ENCODE results near the gene SCN3A.

Gene SCN3A

DNA sequence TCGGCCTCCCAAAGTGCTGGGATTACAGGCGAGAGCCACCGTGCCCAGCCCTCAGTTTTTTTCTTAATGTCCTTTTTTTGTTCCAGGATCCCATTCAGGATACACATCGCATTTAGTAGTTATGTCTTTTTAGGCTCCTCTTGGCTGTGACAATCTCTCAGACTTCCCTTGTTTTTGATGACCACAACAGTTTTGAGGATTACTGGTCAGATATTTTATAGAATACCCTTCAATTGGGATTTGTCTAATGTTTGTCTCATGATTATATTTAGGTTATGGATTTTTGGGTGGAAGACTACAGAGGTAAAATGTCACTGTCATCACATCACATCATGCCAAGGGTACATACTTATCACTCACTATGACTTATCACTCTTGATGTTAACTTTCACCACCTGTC, 46.7 kb downstream of the SCN3A start:
- Mint-ChIP-seq H3K4me1 (ENCODE audit: low read depth) (no peaks in the 10 kb centered on the region), H3K27ac (no peak overlapping the region), H3K9me3 (no peaks in the 10 kb centered on the region)

DNA sequence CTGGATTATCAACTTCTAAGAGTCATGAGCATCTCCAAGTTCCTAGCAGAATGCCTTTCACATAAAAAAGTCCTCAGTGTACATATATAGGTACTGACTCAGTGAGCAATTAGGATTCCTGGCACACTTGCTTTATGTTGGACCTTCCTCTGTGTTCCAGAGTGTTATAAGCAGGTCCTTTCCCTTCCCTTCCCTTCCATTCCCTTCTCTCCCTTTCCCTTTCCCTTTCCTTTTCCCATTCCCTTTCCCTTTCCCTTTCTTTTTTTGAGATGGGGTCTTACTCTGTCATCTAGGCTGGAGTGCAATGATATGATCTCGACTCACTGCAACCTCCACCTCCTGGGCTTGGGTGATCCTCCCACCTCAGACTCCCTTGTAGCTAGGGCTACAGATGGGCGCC, 48.7 kb downstream of the SCN3A start:
- H3K27ac Mint-ChIP-seq: no peak overlapping the region
- no peaks in the 10 kb centered on the region for H3K4me1 Mint-ChIP-seq (ENCODE audit: low read depth)
- H3K9me3 Mint-ChIP-seq: no peaks in the 10 kb centered on the region
- H3K27me3 Mint-ChIP-seq: peaks cover under 1% of the 10 kb centered on the region
- H3K36me3 Mint-ChIP-seq (ENCODE audit: low read depth): no peaks in the 10 kb centered on the region
- no peak for DNase-seq
- no peak overlapping the region for H3K4me3 Mint-ChIP-seq

More for the DNA sequence above, 46.7 kb downstream of the SCN3A start:
- Mint-ChIP-seq H3K27me3 (no peaks in the 10 kb centered on the region), H3K36me3 (ENCODE audit: low read depth) (no peaks in the 10 kb centered on the region), H3K4me3 (no peak overlapping the region)
- DNase-seq: no peak

DNA sequence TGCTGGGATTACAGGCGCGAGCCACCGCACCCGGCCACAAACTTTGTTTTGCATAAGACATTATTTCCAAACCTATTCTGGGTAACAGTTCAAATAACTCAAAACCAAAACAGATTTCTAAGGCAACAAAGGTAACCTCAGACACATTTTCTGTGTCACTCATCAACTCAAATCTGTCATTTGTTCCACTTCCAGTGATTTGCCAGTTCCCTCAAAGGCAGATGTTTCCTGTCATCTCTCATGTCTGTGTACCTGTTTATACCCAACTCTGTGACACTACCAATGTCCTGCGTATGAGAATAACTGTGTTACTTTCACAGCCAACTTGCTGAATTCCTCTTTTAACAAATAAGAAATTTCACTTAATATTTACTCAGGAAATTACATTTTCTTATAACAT, 54.4 kb downstream of the SCN3A start:
- DNase-seq: no peak
- no peaks in the 10 kb centered on the region for H3K9me3 Mint-ChIP-seq
- no peaks in the 10 kb centered on the region for H3K36me3 Mint-ChIP-seq (ENCODE audit: low read depth)
- peaks cover 2% of the 10 kb centered on the region for H3K4me1 Mint-ChIP-seq (ENCODE audit: low read depth)
- no peak overlapping the region for H3K27ac Mint-ChIP-seq
- H3K4me3 Mint-ChIP-seq: no peak overlapping the region
- H3K27me3 Mint-ChIP-seq: peaks cover 4% of the 10 kb centered on the region

DNA sequence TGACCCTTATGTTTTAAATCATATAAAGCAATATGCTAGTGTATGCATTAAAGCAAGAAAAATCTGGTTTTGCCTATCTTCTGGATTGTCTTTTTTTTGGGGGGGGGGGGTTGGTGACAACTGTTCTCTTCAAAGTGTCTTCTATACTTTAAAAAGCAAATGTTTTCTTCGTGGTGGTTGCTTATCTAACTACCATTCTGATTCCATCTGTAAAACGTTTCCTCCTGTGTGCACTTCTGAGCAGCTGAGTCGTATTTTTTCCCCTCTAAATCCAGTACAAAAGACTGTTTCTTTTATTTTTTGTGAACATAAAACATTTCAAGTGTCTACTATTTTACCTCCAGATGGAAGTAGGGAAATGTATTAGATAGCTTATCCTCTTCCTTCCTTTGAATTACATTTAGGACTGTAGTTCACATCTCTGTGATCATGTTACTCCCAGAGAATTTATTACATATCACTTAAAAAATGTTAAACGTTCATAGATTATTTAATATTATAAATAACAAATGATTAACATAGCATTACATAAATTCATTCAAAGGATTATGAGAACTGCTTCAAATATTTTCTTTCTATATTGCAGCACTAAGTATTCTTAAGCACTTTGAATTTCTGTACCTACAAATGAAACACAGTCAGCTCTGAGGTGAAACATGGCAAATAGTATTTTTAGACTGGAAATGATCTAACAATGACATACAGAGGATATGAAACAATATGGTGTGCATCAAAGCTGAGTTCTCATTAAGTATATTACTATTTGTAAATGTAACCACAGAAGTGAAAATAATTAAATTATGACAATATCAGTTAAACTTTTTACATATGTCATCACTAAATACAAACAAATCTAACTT, 56.4 kb downstream of the SCN3A start:
- H3K4me1 Mint-ChIP-seq (ENCODE audit: low read depth): peaks cover 2% of the 10 kb centered on the region
- H3K9me3 Mint-ChIP-seq: no peaks in the 10 kb centered on the region
- no peak for DNase-seq
- no peak overlapping the region for H3K4me3 Mint-ChIP-seq
- no peak overlapping the region for H3K27ac Mint-ChIP-seq
- H3K36me3 Mint-ChIP-seq (ENCODE audit: low read depth): no peaks in the 10 kb centered on the region
- H3K27me3 Mint-ChIP-seq: peaks cover 4% of the 10 kb centered on the region

DNA sequence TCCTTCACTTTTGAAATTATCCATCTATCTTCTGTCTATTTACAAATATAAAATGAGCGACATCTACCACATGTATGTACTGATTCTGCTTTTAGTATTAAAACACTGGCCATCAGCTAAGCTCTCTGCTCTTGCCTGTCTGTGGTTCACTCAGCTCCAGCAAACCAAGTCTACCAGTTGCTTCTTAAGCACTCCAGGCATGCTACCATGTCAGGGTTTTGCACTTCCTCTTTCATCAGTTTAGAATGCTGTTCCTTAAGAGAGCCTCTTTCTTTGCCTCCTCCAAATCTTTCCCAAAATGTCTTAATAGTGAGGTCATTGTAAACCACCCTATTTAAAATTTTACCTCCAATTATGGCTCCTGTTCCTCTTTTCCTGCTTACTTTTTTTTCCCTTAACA, 59.5 kb downstream of the SCN3A start:
- no peaks in the 10 kb centered on the region for H3K9me3 Mint-ChIP-seq

DNA sequence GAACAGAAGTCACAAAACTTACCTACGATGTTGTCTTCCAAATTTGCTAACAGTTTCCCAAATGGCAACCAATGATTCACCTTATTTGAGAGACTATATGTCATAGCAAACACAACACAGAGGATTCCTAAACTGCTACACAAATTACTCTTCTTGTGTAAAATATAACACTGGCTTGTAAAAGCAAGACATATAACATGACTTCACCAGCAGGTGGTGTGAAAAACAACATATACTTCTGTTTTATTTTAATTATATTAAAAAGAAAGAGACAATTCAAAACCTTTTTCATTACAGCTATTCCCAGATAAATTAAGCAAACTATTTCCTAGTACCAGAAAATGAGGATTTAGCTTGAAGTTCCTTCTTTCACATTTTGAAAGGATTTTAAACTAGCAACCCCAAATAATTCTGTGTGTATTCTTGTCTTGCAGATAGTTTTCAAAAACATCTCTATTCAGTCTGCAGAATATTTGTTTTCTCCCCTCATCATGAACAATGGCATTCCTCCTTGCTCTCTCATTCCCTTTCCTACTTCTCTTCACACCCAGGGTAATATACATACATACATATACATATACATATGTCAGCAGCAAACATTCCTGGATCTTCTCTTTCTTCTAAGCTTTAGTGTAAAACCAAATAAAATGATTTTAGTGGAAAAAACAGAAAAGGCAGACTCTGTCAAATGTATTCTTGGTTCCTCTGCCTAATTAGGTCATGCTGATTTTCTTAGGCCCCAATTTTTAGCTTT, 62.1 kb downstream of the SCN3A start:
- DNase-seq: no peak
- no peaks in the 10 kb centered on the region for H3K36me3 Mint-ChIP-seq (ENCODE audit: low read depth)
- H3K27ac Mint-ChIP-seq: no peak overlapping the region
- H3K4me1 Mint-ChIP-seq (ENCODE audit: low read depth): no peaks in the 10 kb centered on the region
- no peaks in the 10 kb centered on the region for H3K9me3 Mint-ChIP-seq
- no peak overlapping the region for H3K4me3 Mint-ChIP-seq
- H3K27me3 Mint-ChIP-seq: no peaks in the 10 kb centered on the region

More for the DNA sequence above, 59.5 kb downstream of the SCN3A start:
- Mint-ChIP-seq H3K4me3 (no peak overlapping the region), H3K27ac (no peak overlapping the region), H3K36me3 (ENCODE audit: low read depth) (no peaks in the 10 kb centered on the region), H3K27me3 (no peaks in the 10 kb centered on the region), H3K4me1 (ENCODE audit: low read depth) (no peaks in the 10 kb centered on the region)
- no peak for DNase-seq

DNA sequence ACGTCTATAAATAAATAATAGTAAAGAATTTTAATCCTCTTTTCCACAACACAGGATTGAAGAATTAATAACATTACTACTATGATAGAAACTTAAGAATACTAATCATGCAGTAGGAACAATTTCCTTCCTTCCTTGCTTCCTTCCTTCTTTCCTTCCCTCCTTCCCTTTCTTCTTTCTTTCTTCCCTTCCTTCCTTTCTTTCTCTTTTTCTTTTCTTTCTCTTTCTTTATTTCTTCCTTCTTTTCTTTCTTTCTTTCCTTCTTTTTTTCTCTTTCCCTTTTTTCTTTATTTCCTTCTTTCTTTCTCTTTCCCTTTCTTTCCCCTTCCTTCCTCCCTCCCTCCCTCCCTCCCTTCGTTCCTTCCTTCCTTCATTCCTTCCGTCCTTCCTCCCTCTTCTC, 77.6 kb downstream of the SCN3A start:
- Mint-ChIP-seq H3K9me3 (peaks cover 2% of the 10 kb centered on the region), H3K4me1 (ENCODE audit: low read depth) (no peaks in the 10 kb centered on the region), H3K36me3 (ENCODE audit: low read depth) (no peaks in the 10 kb centered on the region), H3K27me3 (no peaks in the 10 kb centered on the region), H3K4me3 (no peak overlapping the region), H3K27ac (no peak overlapping the region)
- no peak for DNase-seq

DNA sequence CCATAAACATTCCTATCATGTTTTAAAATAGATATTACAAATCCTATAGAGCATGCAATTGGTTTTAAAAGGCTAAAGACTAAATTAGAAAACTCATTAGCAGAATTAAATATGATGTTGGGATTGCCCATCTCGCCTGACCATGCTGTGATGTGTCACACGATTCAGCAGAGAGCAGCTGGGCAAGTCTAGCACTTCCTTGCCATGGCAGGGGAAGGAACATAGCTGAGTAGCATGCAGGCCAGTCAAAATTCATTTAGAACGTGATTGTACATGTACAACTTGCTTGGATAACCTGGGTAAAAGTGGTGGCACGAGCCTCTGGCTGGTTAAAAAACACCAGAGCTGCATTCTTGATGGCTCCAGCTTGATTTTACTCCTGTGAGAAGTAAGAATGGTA, 81.3 kb downstream of the SCN3A start:
- Mint-ChIP-seq H3K27ac (no peak overlapping the region), H3K27me3 (no peaks in the 10 kb centered on the region)

DNA sequence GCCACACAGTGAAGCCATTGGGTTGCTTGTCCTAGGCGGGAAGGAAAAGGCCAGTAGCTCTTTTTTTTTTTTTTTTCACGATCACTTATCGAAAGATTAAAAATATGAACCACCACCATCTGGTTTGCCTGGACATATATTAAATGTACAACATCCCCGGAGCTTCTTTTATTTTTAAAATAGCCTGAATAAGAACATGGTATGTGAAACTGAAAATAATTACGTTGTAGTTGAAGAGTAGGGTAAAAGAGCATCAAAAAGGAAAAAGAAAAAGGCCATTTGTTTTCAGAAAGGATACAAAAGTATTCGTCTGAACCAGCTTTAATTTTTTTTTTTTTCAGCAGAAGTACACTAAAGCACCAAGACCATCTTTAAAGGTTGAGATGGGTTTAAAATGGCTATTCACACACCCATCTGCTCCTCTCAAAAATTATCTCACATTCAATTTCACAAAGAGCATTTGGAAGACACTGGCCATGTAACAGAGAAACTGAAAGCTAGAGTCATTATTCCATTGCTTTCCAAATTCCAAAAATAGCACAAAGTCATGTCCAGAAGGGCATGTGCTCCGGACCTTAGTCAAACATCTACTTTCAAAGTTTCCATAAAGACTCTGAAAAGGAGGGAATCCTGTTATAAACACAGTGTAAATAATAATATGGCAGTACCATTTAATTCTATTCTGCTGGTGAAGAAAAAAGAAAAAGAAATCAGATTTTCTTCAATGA, 82.9 kb downstream of the SCN3A start:
- H3K27me3 Mint-ChIP-seq: no peaks in the 10 kb centered on the region
- H3K9me3 Mint-ChIP-seq: peaks cover 2% of the 10 kb centered on the region
- no peak overlapping the region for H3K4me3 Mint-ChIP-seq
- no peaks in the 10 kb centered on the region for H3K36me3 Mint-ChIP-seq (ENCODE audit: low read depth)
- no peaks in the 10 kb centered on the region for H3K4me1 Mint-ChIP-seq (ENCODE audit: low read depth)
- no peak for DNase-seq
- H3K27ac Mint-ChIP-seq: no peak overlapping the region

More for the DNA sequence above, 81.3 kb downstream of the SCN3A start:
- H3K4me3 Mint-ChIP-seq: no peak overlapping the region
- peaks cover 2% of the 10 kb centered on the region for H3K9me3 Mint-ChIP-seq
- no peak for DNase-seq
- no peaks in the 10 kb centered on the region for H3K36me3 Mint-ChIP-seq (ENCODE audit: low read depth)
- H3K4me1 Mint-ChIP-seq (ENCODE audit: low read depth): no peaks in the 10 kb centered on the region

DNA sequence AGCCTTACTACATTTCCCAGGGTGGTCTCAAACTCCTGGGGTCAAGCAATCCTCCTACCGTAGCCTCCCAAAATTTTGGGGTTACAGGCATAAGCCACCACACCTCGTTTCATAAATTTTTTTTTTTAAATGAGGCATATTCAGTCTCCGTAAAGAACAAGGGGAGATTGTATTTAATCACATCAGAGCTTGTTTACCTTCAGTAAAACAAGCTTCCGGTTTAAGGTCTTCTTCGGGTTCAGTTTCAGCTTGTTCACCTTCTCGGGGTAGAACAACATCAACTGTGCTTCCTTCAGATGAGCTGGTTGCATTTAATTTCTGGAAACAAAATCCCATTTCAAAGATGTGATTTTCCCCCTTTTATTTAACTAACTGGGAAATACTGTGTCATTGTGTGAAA, 88.6 kb downstream of the SCN3A start:
- Mint-ChIP-seq H3K27me3 (no peaks in the 10 kb centered on the region), H3K4me1 (ENCODE audit: low read depth) (no peaks in the 10 kb centered on the region), H3K36me3 (ENCODE audit: low read depth) (no peaks in the 10 kb centered on the region), H3K4me3 (no peak overlapping the region), H3K27ac (no peak overlapping the region), H3K9me3 (no peaks in the 10 kb centered on the region)
- DNase-seq: no peak

DNA sequence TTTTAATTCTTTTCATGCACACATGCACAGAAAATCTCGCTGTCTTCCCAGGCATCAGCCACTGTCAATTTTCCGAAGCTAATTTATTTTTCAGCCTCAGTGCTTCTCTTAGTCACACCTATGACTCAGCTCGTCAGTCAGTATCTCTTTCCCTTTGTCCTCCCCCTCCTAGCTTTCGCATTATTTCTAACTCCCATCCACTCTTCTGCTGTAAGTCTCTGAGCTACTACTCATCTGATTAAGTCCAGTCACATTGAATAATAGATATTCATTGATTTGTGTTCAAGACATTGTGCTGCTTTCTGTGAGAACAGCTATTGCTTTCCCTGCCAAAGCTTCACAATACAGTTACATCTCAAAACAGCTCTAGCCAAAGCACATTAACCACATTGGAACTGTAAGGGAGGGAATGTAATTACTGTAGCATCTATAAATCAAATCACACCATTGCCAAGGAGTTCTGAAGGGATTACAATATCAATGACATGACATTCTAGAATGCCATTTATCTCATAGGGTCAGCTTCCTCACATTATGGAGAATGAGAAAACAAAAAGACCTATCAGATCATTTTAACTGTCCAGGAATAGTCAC, 89.4 kb downstream of the SCN3A start:
- no peaks in the 10 kb centered on the region for H3K27me3 Mint-ChIP-seq
- no peak overlapping the region for H3K27ac Mint-ChIP-seq
- no peaks in the 10 kb centered on the region for H3K36me3 Mint-ChIP-seq (ENCODE audit: low read depth)
- H3K9me3 Mint-ChIP-seq: no peaks in the 10 kb centered on the region
- H3K4me3 Mint-ChIP-seq: no peak overlapping the region
- no peak for DNase-seq
- H3K4me1 Mint-ChIP-seq (ENCODE audit: low read depth): no peaks in the 10 kb centered on the region

DNA sequence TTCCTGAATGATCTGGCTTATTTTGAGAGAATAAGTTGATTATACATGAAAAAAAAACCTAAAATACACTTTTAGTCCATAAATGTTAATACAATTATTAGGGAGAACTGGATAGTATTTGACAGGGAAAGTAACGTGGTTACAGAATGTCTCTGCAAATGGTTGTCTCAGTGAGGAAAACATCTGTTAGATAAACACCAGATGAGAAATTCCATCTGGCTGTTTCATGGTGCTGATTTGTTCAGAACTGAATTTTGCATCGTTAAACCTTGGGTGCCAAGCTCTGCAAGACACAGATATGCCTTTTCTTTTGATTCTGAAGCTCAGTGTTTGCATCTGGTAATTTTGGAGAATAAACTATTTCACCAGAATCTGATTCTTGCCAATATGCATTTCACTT, 90.4 kb downstream of the SCN3A start:
- Mint-ChIP-seq H3K36me3 (ENCODE audit: low read depth) (no peaks in the 10 kb centered on the region), H3K4me1 (ENCODE audit: low read depth) (no peaks in the 10 kb centered on the region), H3K9me3 (no peaks in the 10 kb centered on the region), H3K4me3 (no peak overlapping the region), H3K27me3 (no peaks in the 10 kb centered on the region), H3K27ac (no peak overlapping the region)
- no peak for DNase-seq

DNA sequence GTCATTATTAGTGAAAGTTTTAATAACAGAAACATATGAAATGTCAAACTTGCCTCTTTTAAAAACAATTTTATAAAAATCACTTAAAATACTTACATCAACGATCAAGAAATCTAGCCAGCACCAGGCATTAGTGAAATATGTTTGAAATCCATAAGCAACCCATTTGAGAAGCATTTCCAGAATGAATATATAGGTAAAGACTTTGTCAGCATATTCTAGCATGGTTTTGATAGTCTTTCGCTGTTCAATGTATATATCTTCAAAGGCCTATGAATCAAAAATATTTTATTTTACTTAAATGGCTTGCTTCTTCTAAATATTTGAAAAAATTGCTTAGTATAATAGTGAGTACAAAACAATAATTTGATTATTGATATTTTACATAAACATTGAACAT, 91.1 kb downstream of the SCN3A start:
- no peak overlapping the region for H3K4me3 Mint-ChIP-seq
- H3K4me1 Mint-ChIP-seq (ENCODE audit: low read depth): no peaks in the 10 kb centered on the region
- no peaks in the 10 kb centered on the region for H3K27me3 Mint-ChIP-seq
- H3K27ac Mint-ChIP-seq: no peak overlapping the region
- H3K9me3 Mint-ChIP-seq: no peaks in the 10 kb centered on the region
- H3K36me3 Mint-ChIP-seq (ENCODE audit: low read depth): no peaks in the 10 kb centered on the region
- DNase-seq: no peak

DNA sequence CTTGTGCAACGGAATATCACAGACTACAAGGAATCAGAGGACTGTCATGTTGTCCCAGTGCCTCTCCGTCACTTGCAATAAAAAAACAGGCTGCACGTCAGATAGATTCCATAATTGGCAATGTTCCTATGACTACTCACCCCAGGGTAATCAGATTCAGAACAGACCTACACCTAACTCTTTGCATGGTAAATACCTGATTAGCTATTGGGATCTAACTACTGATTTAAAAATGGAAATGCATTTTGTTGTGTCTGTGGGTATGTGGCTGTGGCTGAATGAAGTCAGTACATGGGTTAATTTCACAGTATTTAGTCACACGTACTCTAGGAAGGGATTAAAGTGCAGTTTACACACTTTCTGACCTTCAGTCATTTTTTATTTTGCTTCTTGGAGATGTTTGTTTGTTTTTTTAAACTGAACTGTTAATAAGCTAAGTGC, 91.7 kb downstream of the SCN3A start:
- Mint-ChIP-seq H3K4me1 (ENCODE audit: low read depth) (no peaks in the 10 kb centered on the region), H3K9me3 (no peaks in the 10 kb centered on the region), H3K36me3 (ENCODE audit: low read depth) (no peaks in the 10 kb centered on the region)

More for the DNA sequence above, 91.7 kb downstream of the SCN3A start:
- no peak overlapping the region for H3K4me3 Mint-ChIP-seq
- no peaks in the 10 kb centered on the region for H3K27me3 Mint-ChIP-seq
- no peak overlapping the region for H3K27ac Mint-ChIP-seq
- no peak for DNase-seq

All from activated T-cell treated with anti-CD3 and anti-CD28 coated beads, Interleukin-2, amount 50 U/mL, for 24 hours (primary cell).